ENCODE data around the gene SMG6.

Gene SMG6

GRCh38 chr17:2064147-2064489 lies 239.5 kb downstream of the SMG6 start:
- DNase-seq = no peak

GRCh38 chr17:2063261-2064146 lies 240.1 kb downstream of the SMG6 start:
- no peak for DNase-seq

GRCh38 chr17:2062571-2063183 lies 240.9 kb downstream of the SMG6 start:
- no peak for DNase-seq

GRCh38 chr17:2061441-2061958 lies 242.1 kb downstream of the SMG6 start:
- no peak for DNase-seq

- no peak for DNase-seq
These were observed 242.7 kb downstream of the SMG6 start for GRCh38 chr17:2060681-2061440.

- no peak for DNase-seq
These were observed 243.3 kb downstream of the SMG6 start for GRCh38 chr17:2060385-2060658.

- no peak for DNase-seq
These were observed 243.8 kb downstream of the SMG6 start for GRCh38 chr17:2059547-2060384.

- DNase-seq = peak in 14 of 51 donors; percentile 11 to 45 (median 26)
These were observed 244.7 kb downstream of the SMG6 start for GRCh38 chr17:2058586-2059546.

- DNase-seq = no peak
These were observed 245.6 kb downstream of the SMG6 start for GRCh38 chr17:2057760-2058585.

- no peak for DNase-seq
These were observed 246.3 kb downstream of the SMG6 start for GRCh38 chr17:2057175-2057759.

GRCh38 chr17:2056206-2057174 lies 247.1 kb downstream of the SMG6 start:
- no peak for DNase-seq

GRCh38 chr17:2055292-2056205 lies 248.0 kb downstream of the SMG6 start:
- DNase-seq = peak in 1 of 51 donors; percentile 34

GRCh38 chr17:2054512-2055291 lies 248.9 kb downstream of the SMG6 start, which contains the start of gene HIC1:
Gene HIC1, plus strand, starts transcription at chr17:2055103. Its CDS starts 1,588 bp downstream, at chr17:2056691.
- DNase-seq = peak in 41 of 51 donors; percentile 21 to 77 (median 53)

- peak in 2 of 51 donors; percentile 29 to 61 for DNase-seq
These were observed 249.4 kb downstream of the SMG6 start for GRCh38 chr17:2054262-2054511.

- DNase-seq = peak in 44 of 51 donors; percentile 12 to 81 (median 60)
These were observed 250.0 kb downstream of the SMG6 start for GRCh38 chr17:2053380-2054261.

Data from hypothalamus (tissue), 51 donors.